NB4 (cell line): Measurements from ENCODE around the gene SMARCE1.

Experiments used
- DNase-seq: peaks from one replicate; pipeline ENCODE4 v3.0.0; 2010; ENCODE audit warnings: low read depth
- H3K4me3 ChIP-seq: one replicate; pipeline ENCODE4 v1.5.1; 2011; ENCODE audit warnings: mild to moderate bottlenecking, low read depth, low read length, moderate library complexity
- MYC ChIP-seq: IDR thresholded peaks from 2 replicates; pipeline ENCODE4 v1.6.1; 2011; ENCODE audit warnings: low read depth, low read length
- POLR2A ChIP-seq: IDR thresholded peaks from 2 replicates; pipeline ENCODE4 v1.6.1; 2011; ENCODE audit warnings: mild to moderate bottlenecking; ENCODE audit not compliant: insufficient read length; ENCODE audit errors: extremely low read depth
- TF ChIP-seq, protein P1 (sequence below): IDR thresholded peaks from one replicate; pipeline ENCODE4 v1.5.1; 2012; ENCODE audit warnings: low read depth, low read length
- TF ChIP-seq, protein P2 (sequence below): IDR thresholded peaks from 2 replicates; pipeline ENCODE4 v1.6.1; 2011; ENCODE audit warnings: low read depth, low read length

The SMARCE1 gene

DNA sequence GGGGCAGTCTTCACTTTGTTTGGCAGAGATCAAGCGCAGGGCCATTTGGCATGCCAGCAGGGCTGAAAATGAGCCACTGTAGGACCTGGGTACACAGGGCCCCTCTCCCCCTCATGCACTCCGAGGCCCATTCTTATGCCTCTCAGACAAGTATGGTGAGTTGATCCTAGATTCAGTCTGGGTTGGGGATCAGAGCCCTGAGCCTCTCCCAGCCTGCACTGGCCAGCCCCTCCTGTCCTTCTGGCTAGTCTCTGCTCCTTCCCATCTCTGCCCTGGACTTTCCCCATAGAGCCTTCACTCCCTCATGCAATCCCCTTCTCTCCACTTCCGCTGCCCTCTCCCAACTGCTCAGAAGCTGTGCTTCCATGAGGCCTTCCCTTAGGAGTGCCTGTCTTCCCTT, 31.0 kb downstream of the SMARCE1 start:
- TF ChIP-seq, protein P1, sequence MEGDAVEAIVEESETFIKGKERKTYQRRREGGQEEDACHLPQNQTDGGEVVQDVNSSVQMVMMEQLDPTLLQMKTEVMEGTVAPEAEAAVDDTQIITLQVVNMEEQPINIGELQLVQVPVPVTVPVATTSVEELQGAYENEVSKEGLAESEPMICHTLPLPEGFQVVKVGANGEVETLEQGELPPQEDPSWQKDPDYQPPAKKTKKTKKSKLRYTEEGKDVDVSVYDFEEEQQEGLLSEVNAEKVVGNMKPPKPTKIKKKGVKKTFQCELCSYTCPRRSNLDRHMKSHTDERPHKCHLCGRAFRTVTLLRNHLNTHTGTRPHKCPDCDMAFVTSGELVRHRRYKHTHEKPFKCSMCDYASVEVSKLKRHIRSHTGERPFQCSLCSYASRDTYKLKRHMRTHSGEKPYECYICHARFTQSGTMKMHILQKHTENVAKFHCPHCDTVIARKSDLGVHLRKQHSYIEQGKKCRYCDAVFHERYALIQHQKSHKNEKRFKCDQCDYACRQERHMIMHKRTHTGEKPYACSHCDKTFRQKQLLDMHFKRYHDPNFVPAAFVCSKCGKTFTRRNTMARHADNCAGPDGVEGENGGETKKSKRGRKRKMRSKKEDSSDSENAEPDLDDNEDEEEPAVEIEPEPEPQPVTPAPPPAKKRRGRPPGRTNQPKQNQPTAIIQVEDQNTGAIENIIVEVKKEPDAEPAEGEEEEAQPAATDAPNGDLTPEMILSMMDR: no peak
- TF ChIP-seq MYC (no peak), POLR2A (no peak)
- TF ChIP-seq, protein P2, sequence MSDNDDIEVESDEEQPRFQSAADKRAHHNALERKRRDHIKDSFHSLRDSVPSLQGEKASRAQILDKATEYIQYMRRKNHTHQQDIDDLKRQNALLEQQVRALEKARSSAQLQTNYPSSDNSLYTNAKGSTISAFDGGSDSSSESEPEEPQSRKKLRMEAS: no peak
- DNase-seq: no peak
- no peak overlapping the region for H3K4me3 ChIP-seq

DNA sequence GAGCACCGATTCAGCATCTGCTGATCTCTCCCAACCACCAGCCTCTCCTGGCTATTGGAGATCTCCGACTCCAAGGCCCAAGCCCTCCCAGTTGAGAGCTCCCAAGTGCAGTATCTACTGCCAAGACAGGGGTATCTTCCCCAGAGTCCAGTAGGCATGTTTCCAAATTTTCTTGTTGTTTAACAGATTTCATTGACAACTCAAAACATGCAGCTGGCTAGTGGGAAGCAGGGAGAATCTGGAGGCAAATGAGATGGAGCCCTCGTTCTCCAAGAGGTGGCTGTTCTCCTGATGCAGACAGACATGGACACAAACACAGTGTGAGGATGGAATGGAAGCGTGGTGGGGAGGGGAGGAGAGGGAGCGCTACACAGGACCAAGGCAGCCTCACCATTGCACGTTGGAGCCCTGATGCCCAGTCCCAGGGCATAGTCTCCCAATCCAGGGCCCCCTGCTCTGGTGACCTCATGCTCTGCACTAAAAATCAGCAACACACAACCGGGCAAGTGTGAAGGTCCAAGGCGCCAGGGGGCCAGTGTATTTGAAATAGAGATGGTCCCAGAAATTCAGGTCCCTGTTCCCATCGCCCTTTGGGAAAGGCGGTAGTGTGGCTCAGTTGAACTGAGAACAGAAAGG, 31.7 kb downstream of the SMARCE1 start:
- H3K4me3 ChIP-seq: no peak overlapping the region
- no peak for DNase-seq
- TF ChIP-seq, protein P2: no peak
- TF ChIP-seq MYC (no peak), POLR2A (no peak)
- TF ChIP-seq, protein P1: no peak

DNA sequence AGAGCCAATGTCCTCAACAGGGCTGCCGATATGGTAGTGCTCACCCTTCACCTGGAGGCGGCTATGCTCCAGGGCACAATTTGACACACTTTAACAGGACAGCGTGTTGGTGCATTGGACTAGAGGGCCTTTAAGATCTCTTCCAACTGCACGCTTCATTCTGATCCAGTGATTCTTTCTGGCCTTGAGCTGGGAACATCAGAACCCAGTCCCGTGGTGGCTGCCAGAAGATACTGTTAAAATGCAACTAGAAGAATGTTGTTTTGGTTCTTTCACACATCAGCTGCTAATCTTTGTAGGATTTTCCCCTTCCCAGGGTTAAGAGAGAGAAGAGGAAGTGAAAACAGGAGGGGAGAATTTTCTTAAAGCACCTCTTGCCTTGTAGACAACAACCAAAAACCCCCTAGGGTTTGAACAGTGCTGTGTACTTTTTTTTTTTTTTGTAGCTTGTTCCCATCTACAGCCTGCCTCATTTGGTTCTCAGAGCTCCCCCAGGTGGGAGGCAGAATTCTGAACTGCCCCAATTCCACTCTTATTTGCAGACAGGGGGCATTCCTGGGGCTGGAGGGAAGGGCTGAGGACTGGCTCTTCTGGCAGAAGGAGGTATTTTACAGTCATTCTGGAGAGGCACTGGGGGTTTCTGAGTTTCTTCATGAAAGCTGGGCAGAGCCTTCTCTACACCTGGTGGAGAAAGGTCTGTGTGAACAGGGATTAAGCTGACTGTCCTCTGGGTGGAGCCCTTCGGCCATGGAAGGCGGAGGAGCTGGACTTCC, 32.4 kb downstream of the SMARCE1 start:
- DNase-seq: peak; percentile 39
- no peak overlapping the region for H3K4me3 ChIP-seq
- no peak for TF ChIP-seq POLR2A
- TF ChIP-seq, protein P1: peak; percentile 11

DNA sequence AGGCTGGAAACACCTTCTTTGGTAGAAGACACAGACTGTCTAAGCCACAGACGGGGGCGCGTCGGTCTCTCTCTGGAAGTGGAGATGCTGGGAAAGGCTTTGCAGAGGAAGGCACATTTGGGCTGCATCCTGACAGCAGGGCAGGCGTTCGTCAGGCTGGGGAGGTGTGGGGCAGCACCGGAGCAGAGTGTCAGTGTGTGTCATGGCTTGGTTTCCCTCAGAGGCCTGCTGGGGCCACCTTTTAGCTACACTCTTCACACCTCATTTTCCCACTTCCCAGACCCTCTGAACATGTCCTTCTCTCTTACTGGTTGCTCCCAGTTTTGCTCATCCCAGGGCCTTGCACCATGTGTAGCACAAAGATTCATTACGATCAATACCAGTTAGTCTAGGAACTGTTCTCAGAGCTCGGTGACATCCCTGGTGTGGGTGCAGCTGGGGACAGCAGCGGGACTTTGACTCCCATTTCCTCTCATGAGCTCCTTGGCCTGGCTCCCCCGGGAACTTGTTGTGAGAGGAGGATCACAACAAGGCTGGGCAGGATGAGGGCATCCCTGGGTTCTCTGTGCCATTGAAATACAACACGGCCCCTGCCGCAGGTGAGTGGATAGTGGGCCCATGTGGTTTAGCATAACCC, 33.1 kb downstream of the SMARCE1 start:
- no peak overlapping the region for H3K4me3 ChIP-seq

DNA sequence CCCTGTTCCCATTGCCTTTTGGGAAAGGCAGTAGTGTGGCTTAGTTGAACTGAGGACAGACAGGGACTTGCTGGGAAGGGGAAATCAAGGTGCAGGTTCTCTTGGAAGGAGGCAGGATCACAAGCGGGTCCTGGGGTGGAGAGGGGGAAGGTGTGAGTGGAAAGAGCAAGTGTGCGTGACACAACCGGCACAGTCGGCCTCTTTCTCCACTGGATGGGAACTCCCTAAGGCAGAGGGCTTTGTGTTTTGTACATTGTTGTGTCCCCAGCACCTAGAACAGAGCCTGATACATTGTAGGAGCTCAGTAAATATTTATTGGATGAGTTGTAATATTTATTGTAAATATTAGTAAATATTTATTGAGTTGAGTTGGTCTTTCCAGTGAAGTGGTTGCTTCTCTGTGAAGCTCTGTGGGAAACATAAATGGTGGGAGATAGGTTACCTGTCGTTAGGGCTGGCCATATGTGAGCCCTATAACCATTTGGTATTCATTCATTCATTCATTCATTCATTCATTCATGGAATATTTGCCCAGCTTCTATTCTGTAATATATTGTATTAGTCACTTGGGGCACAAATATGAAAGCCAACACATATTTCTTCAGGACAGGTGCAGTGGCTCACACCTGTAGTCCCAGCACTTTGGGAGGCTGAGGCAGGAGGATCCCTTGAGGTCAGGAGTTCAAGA, 34.0 kb downstream of the SMARCE1 start:
- no peak for DNase-seq
- no peak for TF ChIP-seq POLR2A
- no peak for TF ChIP-seq MYC
- TF ChIP-seq, protein P1: no peak
- TF ChIP-seq, protein P2: no peak
- H3K4me3 ChIP-seq: no peak overlapping the region

More for the DNA sequence above, 33.1 kb downstream of the SMARCE1 start:
- TF ChIP-seq MYC (no peak), POLR2A (no peak)
- TF ChIP-seq, protein P2: no peak
- TF ChIP-seq, protein P1: no peak
- no peak for DNase-seq
